Esophagus squamous epithelium (tissue), 4 donors: Measurements from ENCODE around the gene JPH3.

Source experiments
- CTCF ChIP-seq, 6 experiments: fragments of 450-650 bp in 4 of 6; fragments of 200-600 bp in 2 of 6; sonication (generic) in 2 of 6; IDR thresholded peaks; one replicate each; pipeline ENCODE4 v1.5.1; 2016 to 2019; ENCODE audit warnings: antibody characterized with exemption in 6 of 6, mild to moderate bottlenecking in 4 of 6, moderate library complexity in 4 of 6
- POLR2A ChIP-seq, 4 donors: fragments of 450-650 bp; IDR thresholded peaks; one replicate each; pipeline ENCODE4 v1.6.1; 2017; ENCODE audit warnings: antibody characterized with exemption in 4 of 4, mild to moderate bottlenecking in 4 of 4, moderate library complexity in 3 of 4

DNA sequence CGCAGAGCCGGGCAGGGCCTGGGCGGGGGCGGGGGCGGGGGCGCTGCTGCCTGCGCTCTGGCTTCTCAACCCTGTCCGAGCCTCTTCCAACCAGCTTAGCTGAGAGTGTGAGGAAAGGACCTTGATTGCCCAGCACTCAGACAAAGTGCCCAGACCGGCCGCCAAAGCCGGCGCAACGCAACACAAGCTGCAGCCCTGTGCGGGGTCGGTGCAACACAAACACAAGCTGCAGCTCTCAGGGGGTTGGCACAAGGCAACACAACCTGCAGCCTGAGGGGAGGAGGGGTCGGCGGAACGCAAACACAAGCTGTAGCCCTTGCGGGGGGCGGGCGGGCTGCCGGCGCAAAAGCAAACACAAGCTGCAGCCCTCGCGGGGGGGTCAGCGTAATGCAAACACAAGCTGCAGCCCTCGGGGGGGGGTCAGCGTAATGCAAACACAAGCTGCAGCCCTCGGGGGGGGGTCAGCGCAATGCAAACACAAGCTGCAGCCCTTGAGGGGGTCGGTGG lies 103.5 kb downstream of the JPH3 start:
- no peak for TF ChIP-seq CTCF (IDR thresholded peaks at IDR 0.05)
- TF ChIP-seq POLR2A (IDR thresholded peaks at IDR 0.05), result no peak
